ENCODE data around the gene CRYL1. TPM values are rescaled to one million over a fixed set of nuclear protein-coding genes. Genes with fewer than 3 reads are reported as not detected.

The CRYL1 gene
- total and polyA plus RNA-seq, 9 of the 15 experiments (the other 6 are each of a cell fraction or from before 2014, with no cell fraction given): 1.0 to 6.9 (median 2.4) TPM

- ATAC-seq (no peak), FAIRE-seq (no peak), DNase-seq (ENCODE audit: extremely low read depth in 1 of 4, low spot score in 3 of 4) (no peak)
- Histone ChIP-seq H3K27me3 (ENCODE audit: control insufficient read depth in 2 of 2, insufficient read depth in 2 of 2, low read length in 2 of 2) (no peaks in the 10 kb centered on the region), H3K4me3 (no peak overlapping the region), H3K79me2 (ENCODE audit: control insufficient read depth, insufficient read depth, low read length) (no peaks in the 10 kb centered on the region), H3K4me1 (replicated peaks in 1 of 2; ENCODE audit: control insufficient read depth in 2 of 2, insufficient read depth in 2 of 2, low read length in 2 of 2) (peaks cover 0 to 10% of the 10 kb centered on the region in 2 experiments; a peak in 4 of 5 replicates), H3K4me2 (ENCODE audit: insufficient read depth, low read length) (no peak overlapping the region), H3K36me3 (ENCODE audit: control insufficient read depth, insufficient read depth, low read length) (no peaks in the 10 kb centered on the region), H3K9me1 (ENCODE audit: control insufficient read depth, insufficient read depth, low read length) (no peaks in the 10 kb centered on the region), H2AFZ (ENCODE audit: low read depth, low read length) (no peak overlapping the region), H3K9me3 (replicated peaks; ENCODE audit: control insufficient read depth, insufficient read depth, low read depth, low read length) (peaks cover 5% of the 10 kb centered on the region; the same call in 1 of the 2 replicates), H4K20me1 (replicated peaks; ENCODE audit: control insufficient read depth, insufficient read depth, low read length) (no peaks in the 10 kb centered on the region), H3K9ac (ENCODE audit: insufficient read depth in 1 of 2, low read depth in 2 of 2, low read length in 2 of 2) (no peak overlapping the region), H3K27ac (ENCODE audit: extremely low read depth, low read depth, low read length) (no peak overlapping the region)
- in situ Hi-C loops (cut with MboI): no loop called here
- no peak for TF ChIP-seq ZNF444 (CRISPR knock-in tag; IDR thresholded peaks at IDR 0.05)
- no peak for TF ChIP-seq HNRNPK (IDR thresholded peaks at IDR 0.05; ENCODE audit: low read depth, low read length, poor library complexity, severe bottlenecking)
- no peak for TF ChIP-seq RB1 (IDR thresholded peaks at IDR 0.05; ENCODE audit: low read depth)
- intact Hi-C loops (cut with micrococcal nuclease): no loop called here
- ChIA-PET POLR2A (no interaction called here), CTCF (ENCODE audit: low intra/inter-chr PET ratio) (no interaction called here)
- no TSS peak for BruUV-seq (replicated peaks)
- 58% methylated on average over 5 of the region's 5 CpGs for WGBS (ENCODE audit: insufficient coverage, low coverage, missing lambda C conversion rate)
Observed at GRCh38 chr13:20561741-20562140, 36.1 kb upstream of the CRYL1 start.

DNA sequence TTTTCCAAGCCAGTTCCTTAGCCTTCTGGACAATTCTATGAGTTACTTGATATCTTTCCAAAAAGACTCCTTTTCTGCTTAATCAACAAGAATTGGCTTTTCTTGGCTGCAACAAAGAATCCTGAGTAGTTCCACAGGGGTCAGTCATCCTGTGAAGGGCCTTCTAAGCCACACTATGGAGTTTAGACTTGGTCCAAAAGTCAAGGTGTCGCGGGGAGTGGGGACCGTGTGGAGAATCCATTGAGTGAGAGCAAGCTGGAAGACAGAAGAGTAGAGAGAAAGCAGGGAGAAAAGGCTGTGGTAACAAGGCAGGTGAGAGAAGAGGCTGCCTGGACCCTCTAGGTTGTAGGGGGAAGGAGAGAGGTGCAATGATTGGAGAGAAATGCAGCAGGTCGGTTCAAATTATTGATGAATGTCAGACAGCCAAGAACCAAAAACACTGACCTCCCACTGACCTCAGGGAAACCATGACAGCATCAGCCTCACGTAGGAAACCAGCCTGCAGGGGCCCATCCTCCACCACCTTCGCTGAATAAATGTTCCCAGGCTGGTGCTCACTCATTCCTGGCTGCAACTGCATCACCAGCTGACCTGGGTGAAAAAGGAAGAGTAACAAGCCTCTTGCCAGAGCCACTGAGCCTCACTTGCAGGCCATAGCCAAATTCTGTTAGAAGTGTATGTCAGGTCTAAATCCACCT, 34.2 kb upstream of the CRYL1 start:
- ATAC-seq (peak; percentile 55), DNase-seq (ENCODE audit: extremely low read depth in 1 of 4, low spot score in 3 of 4) (no peak), FAIRE-seq (no peak)
- no peaks in the 10 kb centered on the region for H3K36me3 ChIP-seq (ENCODE audit: control insufficient read depth, insufficient read depth, low read length)
- 68% methylated on average over 5 of the region's 6 CpGs for WGBS (ENCODE audit: insufficient coverage, low coverage, missing lambda C conversion rate)
- no peaks in the 10 kb centered on the region for H3K79me2 ChIP-seq (ENCODE audit: control insufficient read depth, insufficient read depth, low read length)
- ChIA-PET CTCF (ENCODE audit: low intra/inter-chr PET ratio) (no interaction called here), POLR2A (no interaction called here)
- intact Hi-C loops (cut with micrococcal nuclease) (no loop called here), in situ Hi-C loops (cut with MboI) (no loop called here)
- H2AFZ ChIP-seq (ENCODE audit: low read depth, low read length): peak overlapping the region; percentile 85
- BruUV-seq (replicated peaks): no TSS peak
- H4K20me1 ChIP-seq (replicated peaks; ENCODE audit: control insufficient read depth, insufficient read depth, low read length): no peaks in the 10 kb centered on the region
- no peak overlapping the region for H3K4me2 ChIP-seq (ENCODE audit: insufficient read depth, low read length)
- H3K9me1 ChIP-seq (ENCODE audit: control insufficient read depth, insufficient read depth, low read length): no peaks in the 10 kb centered on the region
- no peaks in the 10 kb centered on the region for H3K9me3 ChIP-seq (replicated peaks; ENCODE audit: control insufficient read depth, insufficient read depth, low read depth, low read length)
- no peak overlapping the region for H3K9ac ChIP-seq (ENCODE audit: insufficient read depth in 1 of 2, low read depth in 2 of 2, low read length in 2 of 2)
- no peak overlapping the region for H3K27ac ChIP-seq (ENCODE audit: extremely low read depth, low read depth, low read length)
- peaks cover 0 to 10% of the 10 kb centered on the region in 2 experiments; a peak in 4 of 5 replicates for H3K4me1 ChIP-seq (replicated peaks in 1 of 2; ENCODE audit: control insufficient read depth in 2 of 2, insufficient read depth in 2 of 2, low read length in 2 of 2)
- H3K4me3 ChIP-seq: no peak overlapping the region
- no peaks in the 10 kb centered on the region for H3K27me3 ChIP-seq (ENCODE audit: control insufficient read depth in 2 of 2, insufficient read depth in 2 of 2, low read length in 2 of 2)
- no peak for TF ChIP-seq CCAR2 (IDR thresholded peaks at IDR 0.05; ENCODE audit: low read depth, low read length)
- no peak for TF ChIP-seq NFIX (CRISPR knock-in tag; IDR thresholded peaks at IDR 0.05; ENCODE audit: low read depth)
- no peak for TF ChIP-seq ZBTB12 (CRISPR knock-in tag; IDR thresholded peaks at IDR 0.05)
- TF ChIP-seq, protein P1, sequence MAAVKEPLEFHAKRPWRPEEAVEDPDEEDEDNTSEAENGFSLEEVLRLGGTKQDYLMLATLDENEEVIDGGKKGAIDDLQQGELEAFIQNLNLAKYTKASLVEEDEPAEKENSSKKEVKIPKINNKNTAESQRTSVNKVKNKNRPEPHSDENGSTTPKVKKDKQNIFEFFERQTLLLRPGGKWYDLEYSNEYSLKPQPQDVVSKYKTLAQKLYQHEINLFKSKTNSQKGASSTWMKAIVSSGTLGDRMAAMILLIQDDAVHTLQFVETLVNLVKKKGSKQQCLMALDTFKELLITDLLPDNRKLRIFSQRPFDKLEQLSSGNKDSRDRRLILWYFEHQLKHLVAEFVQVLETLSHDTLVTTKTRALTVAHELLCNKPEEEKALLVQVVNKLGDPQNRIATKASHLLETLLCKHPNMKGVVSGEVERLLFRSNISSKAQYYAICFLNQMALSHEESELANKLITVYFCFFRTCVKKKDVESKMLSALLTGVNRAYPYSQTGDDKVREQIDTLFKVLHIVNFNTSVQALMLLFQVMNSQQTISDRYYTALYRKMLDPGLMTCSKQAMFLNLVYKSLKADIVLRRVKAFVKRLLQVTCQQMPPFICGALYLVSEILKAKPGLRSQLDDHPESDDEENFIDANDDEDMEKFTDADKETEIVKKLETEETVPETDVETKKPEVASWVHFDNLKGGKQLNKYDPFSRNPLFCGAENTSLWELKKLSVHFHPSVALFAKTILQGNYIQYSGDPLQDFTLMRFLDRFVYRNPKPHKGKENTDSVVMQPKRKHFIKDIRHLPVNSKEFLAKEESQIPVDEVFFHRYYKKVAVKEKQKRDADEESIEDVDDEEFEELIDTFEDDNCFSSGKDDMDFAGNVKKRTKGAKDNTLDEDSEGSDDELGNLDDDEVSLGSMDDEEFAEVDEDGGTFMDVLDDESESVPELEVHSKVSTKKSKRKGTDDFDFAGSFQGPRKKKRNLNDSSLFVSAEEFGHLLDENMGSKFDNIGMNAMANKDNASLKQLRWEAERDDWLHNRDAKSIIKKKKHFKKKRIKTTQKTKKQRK (IDR thresholded peaks at IDR 0.05; ENCODE audit: borderline replicate concordance, low read depth, low read length): no peak
- TF ChIP-seq E2F1 (CRISPR knock-in tag; IDR thresholded peaks at IDR 0.05): no peak
- no peak for TF ChIP-seq PRMT5 (CRISPR knock-in tag; IDR thresholded peaks at IDR 0.05)

Data from K562 (cell line).